Ascending aorta (tissue), 2 donors: ENCODE measurements around the gene ENTPD6. TPM values are rescaled to one million over a fixed set of nuclear protein-coding genes. Genes with fewer than 3 reads are reported as not detected.

Source experiments
- DNase-seq, 2 donors: peaks; one replicate each; pipeline ENCODE4 v3.0.0-alpha.2; 2019; ENCODE audit warnings: low spot score in 2 of 2
- H3K27ac ChIP-seq, 2 donors: fragments of 200-600 bp; sonication (generic); one replicate each; pipeline ENCODE4 v1.5.1; 2016 to 2017; ENCODE audit warnings: mild to moderate bottlenecking in 1 of 2
- H3K27me3 ChIP-seq: fragments of 200-600 bp; sonication (generic); one replicate; pipeline ENCODE4 v1.5.1; 2017
- H3K36me3 ChIP-seq, 2 donors: fragments of 200-600 bp; sonication (generic); one replicate each; pipeline ENCODE4 v1.5.1; 2016
- H3K4me1 ChIP-seq, 2 donors: fragments of 200-600 bp; sonication (generic); one replicate each; pipeline ENCODE4 v1.5.1; 2016 to 2017; ENCODE audit warnings: mild to moderate bottlenecking in 1 of 2
- H3K4me3 ChIP-seq, 2 donors: fragments of 200-600 bp; sonication (generic); one replicate each; pipeline ENCODE4 v1.5.1; 2016 to 2017; ENCODE audit warnings: mild to moderate bottlenecking in 1 of 2
- H3K9me3 ChIP-seq, 2 donors: fragments of 200-600 bp; sonication (generic); one replicate each; pipeline ENCODE4 v1.5.1; 2016
- intact Hi-C: fragments of 100-400 bp; cut with DNase I; formaldehyde crosslinking; loops from one replicate; pipeline ENCODE4 v1.15.1; 2023
- total RNA-seq: library from RNA; depleted of rRNA; stranded (reverse); fragments of >200 nt; gene quantifications from one replicate; pipeline ENCODE4 v1.1.0, GENCODE V29; 2016
- TF ChIP-seq, protein P1 (sequence below), 3 experiments: fragments of 200-600 bp in 2 of 3; fragments of 450-650 bp in 1 of 3; sonication (generic) in 2 of 3; IDR thresholded peaks; one replicate each; pipeline ENCODE4 v1.5.1; 2016 to 2019; ENCODE audit warnings: antibody characterized with exemption in 3 of 3, mild to moderate bottlenecking in 1 of 3, moderate library complexity in 1 of 3

ENTPD6 gene
- total RNA-seq, 1 donor from 2014 or later: 66.5 TPM

DNA sequence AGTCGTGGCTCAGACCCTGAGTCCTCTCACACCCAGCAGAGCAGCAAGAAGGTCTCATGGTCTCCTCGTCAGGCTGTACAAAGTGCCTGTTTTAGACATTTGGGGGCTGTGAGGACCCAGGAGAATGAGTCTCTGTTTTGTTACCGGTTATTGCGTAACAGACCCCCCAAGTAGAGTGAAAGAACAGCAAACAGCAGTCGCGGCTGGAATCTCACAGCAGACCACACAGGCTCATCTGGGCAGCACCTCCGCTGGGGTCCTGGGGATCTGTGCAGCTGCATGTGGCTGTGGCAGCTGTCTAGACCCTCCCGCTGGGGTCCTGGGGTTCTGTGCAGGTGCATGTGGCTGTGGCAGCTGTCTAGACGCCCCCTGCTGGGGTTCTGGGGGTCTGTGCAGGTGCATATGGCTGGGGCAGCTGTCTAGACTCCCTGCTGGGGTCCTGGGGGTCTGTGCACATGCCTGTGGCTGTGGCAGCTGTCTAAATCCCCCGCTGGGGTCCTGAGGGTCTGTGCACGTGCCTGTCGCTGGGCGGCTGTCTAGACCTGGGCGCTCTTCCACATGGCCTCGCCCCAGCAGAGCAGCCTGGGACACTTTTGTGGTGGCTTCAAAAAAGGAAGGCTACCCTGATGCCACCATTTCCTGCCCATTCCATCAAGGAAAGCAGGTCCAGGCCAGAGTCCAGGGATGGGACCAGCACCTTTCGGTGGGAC lies 24.7 kb downstream of the ENTPD6 start:
- H3K4me1 ChIP-seq: no peaks in the 10 kb centered on the region
- peak overlapping the region; percentile 15 to 48 for H3K27ac ChIP-seq
- H3K27me3 ChIP-seq: no peaks in the 10 kb centered on the region
- no peaks in the 10 kb centered on the region for H3K9me3 ChIP-seq
- TF ChIP-seq, protein P1, sequence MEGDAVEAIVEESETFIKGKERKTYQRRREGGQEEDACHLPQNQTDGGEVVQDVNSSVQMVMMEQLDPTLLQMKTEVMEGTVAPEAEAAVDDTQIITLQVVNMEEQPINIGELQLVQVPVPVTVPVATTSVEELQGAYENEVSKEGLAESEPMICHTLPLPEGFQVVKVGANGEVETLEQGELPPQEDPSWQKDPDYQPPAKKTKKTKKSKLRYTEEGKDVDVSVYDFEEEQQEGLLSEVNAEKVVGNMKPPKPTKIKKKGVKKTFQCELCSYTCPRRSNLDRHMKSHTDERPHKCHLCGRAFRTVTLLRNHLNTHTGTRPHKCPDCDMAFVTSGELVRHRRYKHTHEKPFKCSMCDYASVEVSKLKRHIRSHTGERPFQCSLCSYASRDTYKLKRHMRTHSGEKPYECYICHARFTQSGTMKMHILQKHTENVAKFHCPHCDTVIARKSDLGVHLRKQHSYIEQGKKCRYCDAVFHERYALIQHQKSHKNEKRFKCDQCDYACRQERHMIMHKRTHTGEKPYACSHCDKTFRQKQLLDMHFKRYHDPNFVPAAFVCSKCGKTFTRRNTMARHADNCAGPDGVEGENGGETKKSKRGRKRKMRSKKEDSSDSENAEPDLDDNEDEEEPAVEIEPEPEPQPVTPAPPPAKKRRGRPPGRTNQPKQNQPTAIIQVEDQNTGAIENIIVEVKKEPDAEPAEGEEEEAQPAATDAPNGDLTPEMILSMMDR (IDR thresholded peaks at IDR 0.05): no peak
- peaks cover 43 to 57% of the 10 kb centered on the region in 2 donors for H3K36me3 ChIP-seq
- DNase-seq: no peak
- no peak overlapping the region for H3K4me3 ChIP-seq
- intact Hi-C loops: no loop called here

DNA sequence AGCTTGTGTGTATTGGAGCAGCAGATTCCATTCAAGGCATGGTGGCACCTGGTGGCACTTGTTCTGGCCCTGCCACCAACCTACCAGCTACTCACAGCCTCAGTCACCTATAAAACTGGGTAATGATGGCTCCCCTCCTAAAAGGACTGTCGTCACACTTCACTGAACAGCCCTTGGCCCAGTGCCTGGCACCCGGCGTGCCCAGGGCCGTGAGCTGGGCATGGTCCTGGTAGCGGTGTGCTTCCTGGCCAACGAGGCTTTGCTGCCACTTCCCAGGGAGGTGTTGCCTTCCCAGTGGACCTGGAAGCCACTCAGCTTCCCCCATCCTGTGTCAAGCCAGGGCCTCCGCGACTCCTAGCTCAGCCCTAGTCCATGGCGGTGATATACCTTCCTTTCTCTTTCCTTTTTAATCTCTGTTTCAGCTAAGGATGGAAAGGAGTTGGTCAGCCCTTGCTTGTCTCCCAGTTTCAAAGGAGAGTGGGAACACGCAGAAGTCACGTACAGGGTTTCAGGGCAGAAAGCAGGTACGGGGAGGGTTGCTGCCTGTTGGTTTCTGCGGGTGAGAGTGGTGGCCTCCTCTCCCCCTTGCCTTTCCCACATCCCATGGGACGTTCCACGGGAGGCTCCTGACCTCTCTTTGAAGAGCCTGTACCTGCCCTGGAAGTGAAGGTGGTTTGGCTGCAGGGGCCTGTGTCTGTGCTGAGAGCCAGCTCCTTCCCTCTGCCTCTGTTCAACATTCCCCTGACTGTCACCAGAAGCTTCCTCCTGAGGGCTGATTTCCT lies 25.5 kb downstream of the ENTPD6 start:
- Histone ChIP-seq H3K27ac (peak overlapping the region; percentile 15 to 48), H3K4me1 (no peaks in the 10 kb centered on the region), H3K36me3 (peaks cover 35 to 52% of the 10 kb centered on the region in 2 donors), H3K9me3 (no peaks in the 10 kb centered on the region), H3K4me3 (no peak overlapping the region), H3K27me3 (no peaks in the 10 kb centered on the region)
- intact Hi-C loops: no loop called here
- no peak for DNase-seq
- TF ChIP-seq, protein P1 (IDR thresholded peaks at IDR 0.05): no peak

DNA sequence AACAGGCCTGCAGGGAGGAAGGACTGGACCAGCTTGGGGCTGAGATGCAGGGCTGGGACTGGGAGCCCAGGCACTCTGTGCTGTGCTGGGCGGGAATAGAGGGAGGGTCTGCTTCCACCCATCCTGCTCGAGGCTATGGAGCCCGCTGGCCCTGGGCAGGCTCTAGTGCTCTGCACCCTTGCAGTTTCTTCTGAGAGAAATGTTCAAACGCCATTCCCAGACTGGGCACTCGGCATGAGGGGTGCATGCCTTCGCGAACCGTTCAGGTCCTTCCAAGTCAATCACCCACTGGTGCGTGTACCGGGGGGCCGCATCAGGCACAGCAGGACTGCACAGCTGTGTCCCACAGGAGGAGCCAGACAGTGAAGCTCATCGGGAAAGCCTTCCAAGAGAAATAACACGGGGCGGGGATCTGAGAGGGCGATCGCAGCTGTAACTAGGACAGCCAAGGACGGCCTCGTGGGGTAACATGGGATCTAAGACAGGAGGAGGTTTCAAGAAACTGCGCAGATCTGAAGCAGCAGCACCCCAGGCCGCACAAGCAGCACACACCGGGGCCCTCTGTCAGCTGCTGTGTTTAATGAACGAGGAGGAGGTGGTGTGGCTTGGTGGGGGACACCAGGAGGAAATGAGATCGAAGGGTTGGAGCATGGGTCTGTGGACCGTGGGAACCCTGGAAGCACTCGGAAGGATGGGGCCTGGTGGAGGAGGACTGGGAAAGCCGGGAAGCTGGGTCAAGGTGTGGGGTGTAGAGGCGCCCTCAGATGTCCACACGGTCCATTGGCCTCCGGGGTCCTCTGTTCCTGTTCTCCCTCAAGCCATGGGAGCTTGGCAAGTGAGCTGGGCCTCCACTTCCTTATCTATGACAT lies 26.3 kb downstream of the ENTPD6 start:
- DNase-seq: no peak
- H3K27ac ChIP-seq: peak overlapping the region in 1 of 2 donors; percentile 45

DNA sequence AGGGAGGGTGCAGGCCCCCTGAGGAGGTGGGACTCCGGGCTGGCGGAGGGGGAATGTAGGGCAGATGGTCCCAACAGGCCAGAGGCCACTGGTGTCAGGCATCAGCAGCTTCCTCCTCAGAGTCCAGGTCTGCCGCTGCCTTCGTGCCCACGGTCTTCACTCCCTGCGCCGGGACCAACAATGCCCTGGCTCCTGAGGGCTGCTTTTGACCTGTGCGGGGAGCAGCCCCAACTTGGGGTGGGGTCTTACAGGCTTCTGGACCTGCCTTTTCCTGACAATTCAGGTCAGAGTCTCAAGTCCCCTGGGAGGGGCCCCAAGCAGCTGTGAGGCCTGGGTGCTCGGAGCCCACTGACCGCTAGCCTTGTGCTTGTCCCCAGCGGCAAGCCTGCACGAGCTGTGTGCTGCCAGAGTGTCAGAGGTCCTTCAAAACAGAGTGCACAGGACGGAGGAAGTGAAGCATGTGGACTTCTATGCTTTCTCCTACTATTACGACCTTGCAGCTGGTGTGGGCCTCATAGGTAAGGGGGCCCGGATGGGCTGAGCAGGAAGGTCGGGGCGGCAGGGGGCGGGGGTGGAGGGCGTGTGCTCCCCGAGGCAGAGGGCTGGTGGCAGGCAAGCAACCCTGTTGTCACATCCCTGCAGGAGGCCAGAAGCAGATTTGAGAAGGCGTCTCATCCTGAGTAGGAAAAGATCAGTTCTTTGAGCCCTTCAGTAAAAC lies 27.1 kb downstream of the ENTPD6 start:
- DNase-seq: no peak
- H3K36me3 ChIP-seq: peaks cover 20 to 38% of the 10 kb centered on the region in 2 donors
- H3K9me3 ChIP-seq: no peaks in the 10 kb centered on the region
- no peaks in the 10 kb centered on the region for H3K27me3 ChIP-seq
- H3K4me3 ChIP-seq: no peak overlapping the region
- peaks cover 10 to 13% of the 10 kb centered on the region in 2 donors for H3K4me1 ChIP-seq
- intact Hi-C loops: no loop called here
- peak overlapping the region in 1 of 2 donors; percentile 45 for H3K27ac ChIP-seq
- TF ChIP-seq, protein P1 (IDR thresholded peaks at IDR 0.05): no peak

More for the DNA sequence above, 26.3 kb downstream of the ENTPD6 start:
- Histone ChIP-seq H3K36me3 (peaks cover 27 to 45% of the 10 kb centered on the region in 2 donors), H3K27me3 (no peaks in the 10 kb centered on the region), H3K9me3 (no peaks in the 10 kb centered on the region), H3K4me1 (peaks cover 7% of the 10 kb centered on the region in 2 donors), H3K4me3 (no peak overlapping the region)
- intact Hi-C loops: no loop called here
- TF ChIP-seq, protein P1 (IDR thresholded peaks at IDR 0.05): no peak

DNA sequence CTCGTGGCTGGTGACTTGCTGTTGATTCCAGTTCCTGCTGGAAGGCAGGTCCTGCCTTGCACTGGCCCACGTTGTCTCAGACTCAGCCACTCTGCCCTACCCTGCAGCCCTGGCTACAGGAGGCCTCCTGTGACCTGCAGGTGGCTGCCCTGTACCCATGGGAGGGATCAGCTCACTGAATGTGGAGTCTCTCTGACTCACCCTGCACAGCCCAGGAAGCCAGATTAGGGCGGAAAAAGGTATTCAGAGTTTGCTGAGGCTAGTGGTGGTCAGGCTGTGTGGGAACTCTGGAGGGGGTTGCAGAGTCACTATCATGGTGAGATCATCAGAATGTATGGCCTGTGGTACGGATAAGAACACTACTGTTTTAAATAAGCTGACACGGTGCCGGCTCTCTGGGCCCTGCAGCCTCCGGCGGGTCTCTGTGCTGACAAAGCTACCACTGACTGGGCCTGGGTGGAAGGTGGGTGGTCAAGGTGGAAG lies 27.7 kb downstream of the ENTPD6 start:
- H3K4me3 ChIP-seq: no peak overlapping the region
- peaks cover 14 to 32% of the 10 kb centered on the region in 2 donors for H3K36me3 ChIP-seq
- DNase-seq: peak in 1 of 2 donors; percentile 60
- no peaks in the 10 kb centered on the region for H3K27me3 ChIP-seq
- intact Hi-C loops: no loop called here
- H3K9me3 ChIP-seq: no peaks in the 10 kb centered on the region
- H3K4me1 ChIP-seq: peaks cover 13 to 19% of the 10 kb centered on the region in 2 donors
- H3K27ac ChIP-seq: peak overlapping the region in 1 of 2 donors; percentile 45
- TF ChIP-seq, protein P1 (IDR thresholded peaks at IDR 0.05): no peak
